ENCODE data around the gene ASB14. TPM values are rescaled to one million over a fixed set of nuclear protein-coding genes. Genes with fewer than 3 reads are reported as not detected.
A peak's percentile ranks its signal among the peaks of the same experiment; 100 is the strongest.

Gene ASB14
- total and polyA plus RNA-seq, 5 donors from 2014 or later, result 0.20 to 0.65 (median 0.27) TPM; not detected in 1

DNA sequence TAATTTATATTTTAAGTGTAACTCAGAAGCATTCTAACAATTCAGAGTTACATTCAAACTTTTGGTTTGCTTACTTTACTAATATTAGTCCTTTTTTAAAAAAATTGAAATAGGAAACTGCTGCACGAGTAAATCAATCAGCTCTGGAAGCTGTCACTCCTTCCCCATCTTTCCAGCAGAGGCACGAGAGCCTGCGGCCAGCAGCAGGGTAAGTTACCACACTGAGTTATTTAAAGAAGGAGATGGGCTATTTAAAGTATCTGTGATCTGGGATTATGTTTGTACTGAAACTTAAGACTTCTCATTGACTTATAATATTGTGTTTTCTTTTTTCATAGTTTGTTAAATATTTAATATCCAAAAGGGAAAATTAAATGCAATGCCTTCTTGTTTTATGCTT is 35.6 kb downstream of the ASB14 start:
- no peak overlapping the region for H3K27ac ChIP-seq (ENCODE audit: insufficient read depth, low read length, poor library complexity, severe bottlenecking)
- DNase-seq, result no peak
- no peaks in the 10 kb centered on the region for H3K4me1 ChIP-seq (ENCODE audit: control insufficient read depth, insufficient read depth, low read length, poor library complexity, severe bottlenecking)
- H3K4me1 Mint-ChIP-seq, result peaks cover 0 to 13% (median 0%) of the 10 kb centered on the region in 4 donors
- H3K9me3 Mint-ChIP-seq, result no peaks in the 10 kb centered on the region
- peaks cover 33% of the 10 kb centered on the region for H3K36me3 Mint-ChIP-seq
- no peak overlapping the region for H3K4me3 ChIP-seq (ENCODE audit: low read depth, low read length)
- no peak for ATAC-seq (ENCODE audit: low read depth in 2 of 2)
- no peak overlapping the region for H3K4me3 Mint-ChIP-seq
- H3K9me3 ChIP-seq (ENCODE audit: control insufficient read depth in 2 of 2, low read length in 2 of 2), result no peaks in the 10 kb centered on the region
- H3K27me3 ChIP-seq (ENCODE audit: control insufficient read depth, insufficient read depth, low read length), result no peaks in the 10 kb centered on the region
- H3K36me3 ChIP-seq (ENCODE audit: control insufficient read depth, insufficient read depth, low read length), result peaks cover 49% of the 10 kb centered on the region
- no peaks in the 10 kb centered on the region for H3K27me3 Mint-ChIP-seq
- peak overlapping the region in 1 of 3 donors; percentile 12 for H3K27ac Mint-ChIP-seq

DNA sequence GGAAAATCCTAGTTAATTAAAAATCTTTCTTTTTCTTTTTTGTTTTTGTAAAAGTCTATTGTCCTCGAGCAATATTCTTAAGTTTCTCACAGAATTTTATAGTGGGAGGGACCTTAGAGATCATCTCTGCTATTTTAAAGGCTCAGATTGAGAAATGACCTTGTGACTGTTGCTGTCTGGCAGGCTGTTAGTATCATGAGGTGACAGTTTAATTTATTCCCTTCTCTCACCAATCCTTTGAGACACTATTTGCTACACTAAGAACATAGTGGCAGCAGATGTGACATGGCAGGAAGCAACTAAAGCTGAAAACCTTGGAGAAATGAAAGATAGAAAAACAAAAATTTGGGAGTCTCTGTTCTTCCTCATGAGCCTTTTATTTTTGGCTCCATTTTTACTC is 40.1 kb downstream of the ASB14 start:
- DNase-seq, result no peak
- H3K36me3 Mint-ChIP-seq, result peaks cover 26% of the 10 kb centered on the region
- Histone ChIP-seq H3K27me3 (ENCODE audit: control insufficient read depth, insufficient read depth, low read length) (no peaks in the 10 kb centered on the region), H3K36me3 (ENCODE audit: control insufficient read depth, insufficient read depth, low read length) (peaks cover 36% of the 10 kb centered on the region), H3K27ac (ENCODE audit: insufficient read depth, low read length, poor library complexity, severe bottlenecking) (no peak overlapping the region), H3K4me1 (ENCODE audit: control insufficient read depth, insufficient read depth, low read length, poor library complexity, severe bottlenecking) (no peaks in the 10 kb centered on the region), H3K9me3 (ENCODE audit: control insufficient read depth in 2 of 2, low read length in 2 of 2) (no peaks in the 10 kb centered on the region), H3K4me3 (ENCODE audit: low read depth, low read length) (no peak overlapping the region)
- peak overlapping the region in 1 of 3 donors; percentile 69 for H3K27ac Mint-ChIP-seq
- no peaks in the 10 kb centered on the region for H3K27me3 Mint-ChIP-seq
- ATAC-seq (ENCODE audit: low read depth in 2 of 2), result no peak
- H3K4me3 Mint-ChIP-seq, result no peak overlapping the region
- no peaks in the 10 kb centered on the region for H3K9me3 Mint-ChIP-seq
- H3K4me1 Mint-ChIP-seq, result peaks cover 0 to 6% (median 4%) of the 10 kb centered on the region in 4 donors

DNA sequence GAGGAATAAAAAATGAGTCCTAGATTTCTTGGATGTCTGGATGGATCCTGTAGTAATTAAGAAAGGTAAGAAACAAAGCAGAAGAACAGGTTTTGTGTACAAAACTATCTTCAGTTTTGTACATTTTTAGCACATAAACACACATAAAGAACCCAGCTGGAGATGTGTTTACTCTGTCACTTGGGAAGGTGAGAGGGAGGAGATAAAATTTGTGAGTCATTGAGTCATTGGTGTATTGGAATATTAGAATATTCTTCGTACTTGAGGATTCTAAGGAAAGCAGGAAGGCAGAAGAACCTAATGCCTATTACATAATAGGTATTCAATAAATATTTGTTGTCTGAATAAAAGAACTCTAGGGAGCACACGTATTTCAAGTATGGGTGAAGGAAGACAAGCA is 47.5 kb downstream of the ASB14 start:
- Mint-ChIP-seq H3K4me3 (no peak overlapping the region), H3K36me3 (peaks cover 64% of the 10 kb centered on the region), H3K9me3 (no peaks in the 10 kb centered on the region), H3K27ac (no peak overlapping the region), H3K4me1 (peaks cover 0 to 12% (median 5%) of the 10 kb centered on the region in 4 donors), H3K27me3 (no peaks in the 10 kb centered on the region)
- no peaks in the 10 kb centered on the region for H3K4me1 ChIP-seq (ENCODE audit: control insufficient read depth, insufficient read depth, low read length, poor library complexity, severe bottlenecking)
- H3K36me3 ChIP-seq (ENCODE audit: control insufficient read depth, insufficient read depth, low read length), result peaks cover 77% of the 10 kb centered on the region
- H3K4me3 ChIP-seq (ENCODE audit: low read depth, low read length), result no peak overlapping the region
- DNase-seq, result no peak
- H3K27me3 ChIP-seq (ENCODE audit: control insufficient read depth, insufficient read depth, low read length), result no peaks in the 10 kb centered on the region
- H3K27ac ChIP-seq (ENCODE audit: insufficient read depth, low read length, poor library complexity, severe bottlenecking), result no peak overlapping the region
- ATAC-seq (ENCODE audit: low read depth in 2 of 2), result no peak
- H3K9me3 ChIP-seq (ENCODE audit: control insufficient read depth in 2 of 2, low read length in 2 of 2), result no peaks in the 10 kb centered on the region

DNA sequence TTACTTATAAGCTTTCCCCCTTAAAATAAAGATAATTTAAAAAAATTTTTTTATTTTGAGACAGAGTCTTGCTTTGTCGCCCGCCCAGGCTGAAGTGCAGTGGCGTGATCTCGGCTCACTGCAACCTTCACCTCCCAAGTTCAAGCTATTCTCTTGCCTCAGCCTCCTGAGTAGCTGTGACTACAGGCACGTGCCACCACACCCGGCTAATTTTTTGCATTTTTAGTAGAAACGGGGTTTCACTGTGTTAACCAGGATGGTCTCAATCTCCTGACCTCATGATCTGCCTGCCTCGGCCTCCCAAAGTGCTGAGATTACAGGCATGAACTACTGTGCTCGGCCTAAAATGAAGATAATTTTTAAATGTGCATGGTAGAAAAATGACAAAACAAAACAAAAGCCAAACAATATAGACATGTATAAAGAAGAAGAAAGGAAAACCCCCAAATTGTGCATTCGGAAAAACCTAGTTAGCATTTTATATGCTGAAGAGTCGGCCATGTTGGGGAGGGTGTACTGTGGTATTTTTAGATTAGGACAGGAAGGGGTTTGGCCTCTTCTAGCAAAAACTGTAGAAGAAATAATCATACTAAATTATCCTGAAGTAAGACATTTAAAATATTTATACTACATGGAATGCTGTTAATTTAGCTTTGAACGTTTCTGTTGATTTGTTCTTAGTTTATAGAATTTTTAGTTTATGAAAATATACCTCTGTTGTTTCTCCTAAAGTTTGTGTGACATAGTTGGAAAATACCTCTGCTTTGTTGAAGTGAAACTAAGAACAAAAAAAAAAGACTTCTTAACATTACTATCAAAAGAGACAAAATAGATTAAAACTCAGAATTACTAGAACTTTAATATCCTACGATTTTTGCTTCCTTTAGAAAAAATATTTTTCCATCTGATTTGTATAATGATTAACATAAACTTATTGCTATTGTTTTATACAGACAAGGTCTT is 57.6 kb downstream of the ASB14 start:
- no peaks in the 10 kb centered on the region for H3K9me3 Mint-ChIP-seq
- no peak overlapping the region for H3K4me3 ChIP-seq (ENCODE audit: low read depth, low read length)
- H3K27me3 ChIP-seq (ENCODE audit: control insufficient read depth, insufficient read depth, low read length), result no peaks in the 10 kb centered on the region
- ATAC-seq (ENCODE audit: low read depth in 2 of 2), result no peak
- peaks cover 26% of the 10 kb centered on the region for H3K36me3 ChIP-seq (ENCODE audit: control insufficient read depth, insufficient read depth, low read length)
- no peaks in the 10 kb centered on the region for H3K9me3 ChIP-seq (ENCODE audit: control insufficient read depth in 2 of 2, low read length in 2 of 2)
- no peak for DNase-seq
- H3K36me3 Mint-ChIP-seq, result peaks cover 22% of the 10 kb centered on the region
- H3K27ac Mint-ChIP-seq, result peak overlapping the region in 1 of 3 donors; percentile 80
- peaks cover 10 to 31% (median 22%) of the 10 kb centered on the region in 4 donors for H3K4me1 Mint-ChIP-seq
- no peaks in the 10 kb centered on the region for H3K4me1 ChIP-seq (ENCODE audit: control insufficient read depth, insufficient read depth, low read length, poor library complexity, severe bottlenecking)
- H3K4me3 Mint-ChIP-seq, result no peak overlapping the region
- no peaks in the 10 kb centered on the region for H3K27me3 Mint-ChIP-seq
- H3K27ac ChIP-seq (ENCODE audit: insufficient read depth, low read length, poor library complexity, severe bottlenecking), result no peak overlapping the region

DNA sequence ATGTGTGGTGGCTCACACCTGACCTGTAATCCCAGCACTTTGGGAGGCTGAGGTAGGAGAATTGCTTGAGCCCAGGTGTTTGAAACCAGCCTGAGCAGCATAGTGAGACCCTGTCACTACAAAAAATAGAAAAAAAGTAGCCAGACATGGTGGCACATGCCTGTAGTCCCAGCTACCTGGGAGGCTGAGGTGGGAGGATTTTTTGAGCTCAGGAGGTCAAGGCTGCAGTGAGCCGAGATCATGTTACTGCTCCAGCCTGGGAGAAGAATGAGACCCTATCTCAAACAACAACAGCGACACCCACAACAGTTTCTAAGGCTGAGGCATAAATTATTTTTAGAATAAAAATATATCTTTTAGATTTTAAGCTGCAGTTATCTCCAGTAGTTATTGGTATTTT is 58.7 kb downstream of the ASB14 start:
- no peaks in the 10 kb centered on the region for H3K27me3 ChIP-seq (ENCODE audit: control insufficient read depth, insufficient read depth, low read length)
- peaks cover 14% of the 10 kb centered on the region for H3K36me3 Mint-ChIP-seq
- no peaks in the 10 kb centered on the region for H3K27me3 Mint-ChIP-seq
- ATAC-seq (ENCODE audit: low read depth in 2 of 2) (no peak), DNase-seq (no peak)
- peak overlapping the region in 1 of 4 donors; percentile 65 for H3K4me3 Mint-ChIP-seq
- peaks cover 17 to 41% (median 29%) of the 10 kb centered on the region in 4 donors for H3K4me1 Mint-ChIP-seq
- peaks cover 10% of the 10 kb centered on the region for H3K4me1 ChIP-seq (ENCODE audit: control insufficient read depth, insufficient read depth, low read length, poor library complexity, severe bottlenecking)
- H3K4me3 ChIP-seq (ENCODE audit: low read depth, low read length), result no peak overlapping the region
- no peaks in the 10 kb centered on the region for H3K9me3 Mint-ChIP-seq
- H3K9me3 ChIP-seq (ENCODE audit: control insufficient read depth in 2 of 2, low read length in 2 of 2), result no peaks in the 10 kb centered on the region
- no peak overlapping the region for H3K27ac Mint-ChIP-seq
- H3K36me3 ChIP-seq (ENCODE audit: control insufficient read depth, insufficient read depth, low read length), result peaks cover 18% of the 10 kb centered on the region
- H3K27ac ChIP-seq (ENCODE audit: insufficient read depth, low read length, poor library complexity, severe bottlenecking), result no peak overlapping the region

DNA sequence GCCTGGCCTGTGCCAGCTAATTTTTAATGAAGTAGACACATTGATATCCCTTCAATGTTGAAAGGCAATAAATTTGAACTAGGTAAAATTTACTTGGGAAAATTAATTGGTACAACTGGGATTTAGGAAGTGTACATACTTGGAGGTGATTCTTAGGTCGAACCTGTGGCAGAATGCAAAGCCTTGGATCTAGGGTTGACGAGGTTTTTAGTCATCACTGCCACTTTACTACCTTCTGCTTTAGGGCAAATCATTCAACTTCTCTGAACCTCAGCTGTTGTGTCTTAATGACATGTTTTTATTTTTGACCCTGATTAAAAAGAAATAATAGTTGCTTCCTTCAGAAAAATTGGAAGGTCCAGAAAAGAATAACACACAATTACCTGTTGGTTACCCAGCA is 62.5 kb downstream of the ASB14 start:
- peaks cover 23% of the 10 kb centered on the region for H3K4me1 ChIP-seq (ENCODE audit: control insufficient read depth, insufficient read depth, low read length, poor library complexity, severe bottlenecking)
- ATAC-seq (ENCODE audit: low read depth in 2 of 2) (no peak), DNase-seq (no peak)
- no peaks in the 10 kb centered on the region for H3K9me3 Mint-ChIP-seq
- peak overlapping the region in 3 of 4 donors; percentile 52 to 91 (median 88) for H3K4me3 Mint-ChIP-seq
- H3K4me3 ChIP-seq (ENCODE audit: low read depth, low read length), result no peak overlapping the region
- H3K4me1 Mint-ChIP-seq, result peaks cover 19 to 50% (median 30%) of the 10 kb centered on the region in 4 donors
- H3K27ac ChIP-seq (ENCODE audit: insufficient read depth, low read length, poor library complexity, severe bottlenecking), result no peak overlapping the region
- H3K27me3 ChIP-seq (ENCODE audit: control insufficient read depth, insufficient read depth, low read length), result no peaks in the 10 kb centered on the region
- H3K27ac Mint-ChIP-seq, result no peak overlapping the region
- H3K9me3 ChIP-seq (ENCODE audit: control insufficient read depth in 2 of 2, low read length in 2 of 2), result no peaks in the 10 kb centered on the region
- H3K27me3 Mint-ChIP-seq, result no peaks in the 10 kb centered on the region
- no peaks in the 10 kb centered on the region for H3K36me3 Mint-ChIP-seq
- H3K36me3 ChIP-seq (ENCODE audit: control insufficient read depth, insufficient read depth, low read length), result no peaks in the 10 kb centered on the region

- H3K4me3 ChIP-seq (ENCODE audit: low read depth, low read length), result peak overlapping the region; percentile 85
- peak; percentile 9 to 70 (median 37) for DNase-seq
Observed at GRCh38 chr3:57227930-57228751, 64.3 kb downstream of the ASB14 start.

More at GRCh38 chr3:57227930-57228751, 64.3 kb downstream of the ASB14 start:
- Histone ChIP-seq H3K27ac (ENCODE audit: insufficient read depth, low read length, poor library complexity, severe bottlenecking) (peak overlapping the region; percentile 23), H3K36me3 (ENCODE audit: control insufficient read depth, insufficient read depth, low read length) (no peaks in the 10 kb centered on the region), H3K27me3 (ENCODE audit: control insufficient read depth, insufficient read depth, low read length) (no peaks in the 10 kb centered on the region), H3K9me3 (ENCODE audit: control insufficient read depth in 2 of 2, low read length in 2 of 2) (no peaks in the 10 kb centered on the region), H3K4me1 (ENCODE audit: control insufficient read depth, insufficient read depth, low read length, poor library complexity, severe bottlenecking) (peaks cover 23% of the 10 kb centered on the region)
- H3K4me3 Mint-ChIP-seq, result peak overlapping the region; percentile 88 to 97 (median 92)
- H3K27ac Mint-ChIP-seq, result peak overlapping the region; percentile 65 to 92 (median 67)
- no peaks in the 10 kb centered on the region for H3K36me3 Mint-ChIP-seq
- ATAC-seq (ENCODE audit: low read depth in 2 of 2), result peak; percentile 38 to 48
- H3K27me3 Mint-ChIP-seq, result peaks cover 11% of the 10 kb centered on the region
- peaks cover 19 to 42% (median 24%) of the 10 kb centered on the region in 4 donors for H3K4me1 Mint-ChIP-seq
- no peaks in the 10 kb centered on the region for H3K9me3 Mint-ChIP-seq

Data from CD4-positive, CD25-positive, alpha-beta regulatory T cell (primary cell).